ENCODE results near the gene NFE2L1. TPM values are rescaled to one million over a fixed set of nuclear protein-coding genes. Genes with fewer than 3 reads are reported as not detected.
A peak's percentile ranks its signal among the peaks of the same experiment; 100 is the strongest.
"Not testable (repeated sequence)": the region's sequence is repeated elsewhere in the genome, so short reads cannot be mapped to it uniquely, and the experiment has no call there.

The NFE2L1 gene
- polyA plus RNA-seq, 1 donor = 78.8 TPM

DNA sequence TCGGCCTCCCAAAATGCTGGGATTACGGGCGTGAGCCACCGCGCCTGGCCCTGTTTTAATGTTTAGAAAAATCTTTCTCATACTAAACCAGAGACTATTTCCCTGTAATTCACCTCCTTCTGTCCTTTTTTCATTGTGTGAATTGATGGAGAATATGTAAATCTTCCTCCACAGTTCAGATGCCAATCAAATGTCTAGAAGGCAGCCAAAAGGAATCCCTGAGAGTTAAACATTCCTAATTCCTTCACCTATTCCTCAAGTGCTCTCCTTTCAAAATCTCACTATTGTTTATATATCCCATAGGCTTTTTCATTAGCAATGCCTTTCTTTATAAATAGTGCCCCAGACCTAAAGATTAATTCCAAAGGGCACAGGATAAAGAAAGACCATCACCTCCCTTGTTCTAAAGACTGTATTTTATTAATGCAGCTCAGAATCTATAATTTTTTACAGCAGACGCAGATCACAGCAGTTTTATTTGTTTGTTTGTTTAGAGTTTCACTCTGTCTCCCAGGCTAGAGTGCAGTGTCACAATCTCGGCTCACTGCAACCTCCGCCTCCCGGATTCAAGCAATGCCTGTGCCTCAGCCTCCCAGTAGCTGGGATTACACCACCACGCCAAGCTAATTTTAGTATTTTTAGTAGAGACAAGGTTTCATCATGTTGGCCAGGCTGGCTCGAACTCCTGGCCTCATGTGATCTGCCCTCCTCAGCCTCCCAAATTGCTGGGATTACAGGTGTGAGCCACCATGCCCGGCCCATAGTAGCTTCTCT lies 41.0 kb upstream of the NFE2L1 start:
- DNase-seq = no peak
- no peaks in the 10 kb centered on the region for H3K9me3 ChIP-seq (ENCODE audit: control insufficient read depth, low read depth, low read length)
- H3K4me3 ChIP-seq (ENCODE audit: low read length) = no peak overlapping the region
- no peak overlapping the region for H3K27ac ChIP-seq (ENCODE audit: low read length)
- peaks cover 9% of the 10 kb centered on the region for H3K27me3 ChIP-seq (ENCODE audit: control insufficient read depth, insufficient read depth, low read length)
- no CpG with 5 or more reads among the region's 12 CpGs for WGBS (ENCODE audit: insufficient coverage, low lambda C conversion rate)
- H3K4me1 ChIP-seq (ENCODE audit: control insufficient read depth, insufficient read depth, low read length) = peaks cover 17% of the 10 kb centered on the region
- no peaks in the 10 kb centered on the region for H3K36me3 ChIP-seq (ENCODE audit: control insufficient read depth, insufficient read depth, low read length)

DNA sequence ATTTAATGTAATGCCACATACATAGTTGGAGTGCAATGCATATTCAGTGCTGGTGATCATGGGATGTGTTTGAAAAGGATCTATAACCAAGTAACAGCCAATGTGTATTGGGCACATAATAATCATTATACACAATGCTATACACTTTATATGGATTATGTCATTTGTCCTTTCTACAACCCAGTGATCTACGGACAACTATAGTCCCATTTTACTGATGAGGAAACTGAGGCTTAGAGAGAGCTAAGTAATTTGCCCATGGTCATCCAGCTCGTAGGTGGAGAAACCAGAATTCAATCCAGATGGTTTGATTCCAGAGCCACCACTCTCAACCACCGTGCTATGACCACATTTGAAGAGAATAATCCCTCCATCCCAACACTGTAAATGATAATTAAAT lies 38.0 kb upstream of the NFE2L1 start:
- peaks cover 10% of the 10 kb centered on the region for H3K4me1 ChIP-seq (ENCODE audit: control insufficient read depth, insufficient read depth, low read length)
- no CpG with 5 or more reads among the region's 3 CpGs for WGBS (ENCODE audit: insufficient coverage, low lambda C conversion rate)
- no peak overlapping the region for H3K27ac ChIP-seq (ENCODE audit: low read length)
- no peaks in the 10 kb centered on the region for H3K36me3 ChIP-seq (ENCODE audit: control insufficient read depth, insufficient read depth, low read length)
- H3K27me3 ChIP-seq (ENCODE audit: control insufficient read depth, insufficient read depth, low read length) = peaks cover 37% of the 10 kb centered on the region
- no peak overlapping the region for H3K4me3 ChIP-seq (ENCODE audit: low read length)
- H3K9me3 ChIP-seq (ENCODE audit: control insufficient read depth, low read depth, low read length) = no peaks in the 10 kb centered on the region
- DNase-seq = no peak

DNA sequence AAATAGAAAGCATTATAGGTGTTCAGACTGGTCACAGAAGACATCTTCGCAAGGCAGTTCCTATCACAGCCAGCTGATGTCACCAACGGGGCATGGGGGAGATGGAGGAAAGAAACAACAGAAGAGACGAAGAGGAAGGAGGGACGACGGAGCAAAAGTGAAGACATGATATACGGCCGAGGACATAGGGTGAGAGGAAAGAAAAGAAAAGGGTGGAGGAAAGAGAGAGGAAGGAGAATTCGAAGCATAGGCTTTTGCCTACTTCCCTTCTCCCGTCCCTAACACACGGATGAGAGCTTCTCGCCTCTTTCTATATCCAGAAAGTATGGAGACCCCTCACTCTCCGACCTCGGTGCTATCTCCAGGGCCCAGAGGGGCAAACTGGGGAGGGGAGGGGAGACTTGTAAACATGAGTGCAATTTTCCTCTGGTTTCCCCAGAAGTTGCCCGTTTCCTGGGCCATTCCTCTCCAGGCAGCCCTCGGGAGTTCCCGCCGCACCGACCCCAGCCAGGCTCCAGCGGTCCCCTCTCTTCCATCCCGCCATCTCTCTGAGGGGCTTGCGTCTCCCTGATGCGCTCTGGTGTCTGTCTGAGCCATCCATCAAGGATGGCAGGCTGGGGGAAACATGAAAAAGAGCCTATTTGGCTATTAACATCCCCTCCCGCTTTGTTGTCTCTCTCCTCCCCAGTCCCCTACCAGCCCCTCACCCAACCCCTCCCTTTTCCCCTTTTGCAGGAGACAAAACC lies 36.6 kb upstream of the NFE2L1 start:
- H3K9me3 ChIP-seq (ENCODE audit: control insufficient read depth, low read depth, low read length) = no peaks in the 10 kb centered on the region
- peaks cover 37% of the 10 kb centered on the region for H3K27me3 ChIP-seq (ENCODE audit: control insufficient read depth, insufficient read depth, low read length)
- H3K4me1 ChIP-seq (ENCODE audit: control insufficient read depth, insufficient read depth, low read length) = peaks cover 10% of the 10 kb centered on the region
- peak overlapping the region; percentile 18 for H3K4me3 ChIP-seq (ENCODE audit: low read length)
- WGBS (ENCODE audit: insufficient coverage, low lambda C conversion rate) = 3% methylated on average over 7 of the region's 23 CpGs
- peak in 1 of 2 donors; percentile 43 for DNase-seq
- no peaks in the 10 kb centered on the region for H3K36me3 ChIP-seq (ENCODE audit: control insufficient read depth, insufficient read depth, low read length)
- H3K27ac ChIP-seq (ENCODE audit: low read length) = peak overlapping the region; percentile 32

DNA sequence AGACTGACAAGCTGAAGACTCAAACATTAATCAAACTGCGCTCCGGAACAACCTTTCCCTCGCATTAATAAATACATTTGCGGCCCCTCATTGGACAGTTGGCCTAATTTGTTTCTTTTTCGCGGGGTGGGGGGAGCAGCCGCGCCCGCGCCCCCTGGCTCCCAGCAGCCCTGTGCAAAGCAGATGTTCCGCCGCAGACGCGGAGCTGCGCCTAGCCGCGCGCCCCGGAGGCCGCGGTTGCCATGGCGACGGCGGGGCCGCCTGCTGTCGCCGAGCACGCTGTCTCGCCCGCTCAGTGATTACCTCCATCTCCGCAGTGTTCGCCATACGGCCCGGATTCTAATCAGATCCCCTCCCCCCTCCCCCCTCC lies 36.0 kb upstream of the NFE2L1 start:
- Histone ChIP-seq H3K9me3 (ENCODE audit: control insufficient read depth, low read depth, low read length) (no peaks in the 10 kb centered on the region), H3K4me3 (ENCODE audit: low read length) (peak overlapping the region; percentile 18), H3K36me3 (ENCODE audit: control insufficient read depth, insufficient read depth, low read length) (no peaks in the 10 kb centered on the region), H3K27ac (ENCODE audit: low read length) (no peak overlapping the region), H3K27me3 (ENCODE audit: control insufficient read depth, insufficient read depth, low read length) (peaks cover 37% of the 10 kb centered on the region), H3K4me1 (ENCODE audit: control insufficient read depth, insufficient read depth, low read length) (peaks cover 10% of the 10 kb centered on the region)
- WGBS (ENCODE audit: insufficient coverage, low lambda C conversion rate) = no CpG with 5 or more reads among the region's 34 CpGs
- peak; percentile 47 to 62 for DNase-seq

DNA sequence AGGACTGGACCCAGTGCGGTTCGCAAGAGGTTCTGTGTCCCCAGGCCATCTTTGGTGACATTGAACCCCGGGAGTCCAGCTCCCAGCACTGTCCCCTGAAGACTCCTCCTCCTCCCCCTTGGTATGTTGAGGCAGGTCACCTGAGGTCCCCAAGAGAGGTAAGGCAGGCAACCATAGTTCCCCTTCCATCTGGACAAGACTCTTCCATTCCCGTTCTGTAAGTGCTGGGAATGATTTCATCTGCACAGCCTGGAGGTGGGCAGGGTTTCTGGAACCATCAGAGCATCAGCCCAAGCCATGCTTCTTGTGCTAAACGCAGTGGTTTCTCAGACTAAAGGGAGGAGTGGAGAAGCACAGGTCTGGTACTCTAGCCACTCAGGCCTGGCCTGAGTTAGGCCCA lies 35.5 kb upstream of the NFE2L1 start:
- Histone ChIP-seq H3K4me1 (ENCODE audit: control insufficient read depth, insufficient read depth, low read length) (peaks cover 10% of the 10 kb centered on the region), H3K27me3 (ENCODE audit: control insufficient read depth, insufficient read depth, low read length) (peaks cover 37% of the 10 kb centered on the region), H3K36me3 (ENCODE audit: control insufficient read depth, insufficient read depth, low read length) (no peaks in the 10 kb centered on the region), H3K9me3 (ENCODE audit: control insufficient read depth, low read depth, low read length) (no peaks in the 10 kb centered on the region), H3K27ac (ENCODE audit: low read length) (peak overlapping the region; percentile 28), H3K4me3 (ENCODE audit: low read length) (no peak overlapping the region)
- DNase-seq = no peak
- no CpG with 5 or more reads among the region's 5 CpGs for WGBS (ENCODE audit: insufficient coverage, low lambda C conversion rate)

DNA sequence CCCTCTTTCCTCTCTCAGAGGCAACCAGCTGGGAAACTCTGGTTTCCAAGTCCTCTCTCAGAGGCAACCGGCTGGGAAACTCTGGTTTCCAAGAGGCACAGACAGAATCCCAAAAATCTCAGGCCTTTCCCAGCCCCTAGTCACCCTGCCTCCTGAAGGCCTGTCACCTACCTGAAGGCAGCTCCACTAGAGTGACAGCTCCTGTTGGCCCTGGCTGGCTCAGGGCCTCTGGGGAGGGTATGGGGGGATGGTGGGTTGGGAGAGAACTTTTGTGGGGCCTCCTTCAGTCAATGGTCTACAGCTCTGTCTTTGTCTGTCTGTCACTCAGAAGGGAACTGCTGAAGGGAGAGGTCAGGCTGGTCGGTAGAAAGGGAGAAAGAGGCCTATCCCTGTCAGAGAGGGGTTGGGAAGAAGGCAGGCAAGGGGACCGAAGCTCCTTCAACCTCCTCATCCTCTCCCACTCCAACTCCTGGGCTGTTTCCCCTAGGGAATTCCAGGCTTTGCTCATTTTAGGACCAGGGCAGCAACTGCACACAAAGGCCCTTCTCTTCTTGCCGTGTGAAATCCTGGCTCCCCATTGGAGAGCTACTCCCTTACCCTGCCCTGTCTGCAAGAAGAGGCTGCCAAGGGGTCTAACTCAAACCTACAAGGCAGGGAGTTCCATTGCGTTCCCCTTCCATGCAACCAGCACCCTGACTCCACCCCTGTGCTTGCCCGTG lies 34.1 kb upstream of the NFE2L1 start:
- Histone ChIP-seq H3K9me3 (ENCODE audit: control insufficient read depth, low read depth, low read length) (no peaks in the 10 kb centered on the region), H3K4me1 (ENCODE audit: control insufficient read depth, insufficient read depth, low read length) (peaks cover 10% of the 10 kb centered on the region), H3K36me3 (ENCODE audit: control insufficient read depth, insufficient read depth, low read length) (no peaks in the 10 kb centered on the region), H3K27me3 (ENCODE audit: control insufficient read depth, insufficient read depth, low read length) (peaks cover 39% of the 10 kb centered on the region), H3K4me3 (ENCODE audit: low read length) (no peak overlapping the region), H3K27ac (ENCODE audit: low read length) (no peak overlapping the region)
- WGBS (ENCODE audit: insufficient coverage, low lambda C conversion rate) = no CpG with 5 or more reads among the region's 6 CpGs
- DNase-seq = no peak

DNA sequence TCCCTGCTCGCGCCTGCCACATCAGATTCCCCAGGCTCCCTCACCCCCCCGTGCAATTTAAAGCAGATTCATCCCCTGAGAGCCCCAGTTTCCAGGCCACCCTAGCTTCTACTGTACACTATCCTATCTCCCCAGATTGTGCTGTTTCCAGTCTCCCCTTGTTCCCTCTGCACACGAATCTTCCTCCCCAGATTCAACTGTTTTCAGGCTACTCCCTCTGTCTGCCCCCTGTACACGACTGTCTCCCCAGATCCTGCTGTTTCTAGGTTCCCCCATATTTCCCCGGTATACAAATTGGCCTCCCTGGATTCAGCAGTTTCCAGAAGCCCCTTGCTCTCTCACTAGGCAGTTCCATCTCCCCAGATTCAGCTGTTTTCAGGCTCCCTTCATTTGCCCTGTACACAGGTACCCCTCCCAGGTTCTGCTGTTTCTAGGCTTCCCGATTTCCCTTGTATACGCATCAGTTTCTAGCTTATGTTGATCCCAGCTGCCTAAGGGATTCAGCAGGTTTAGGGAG lies 33.5 kb upstream of the NFE2L1 start:
- H3K4me3 ChIP-seq (ENCODE audit: low read length) = no peak overlapping the region
- H3K4me1 ChIP-seq (ENCODE audit: control insufficient read depth, insufficient read depth, low read length) = peaks cover 10% of the 10 kb centered on the region
- peak overlapping the region; percentile 0 for H3K27ac ChIP-seq (ENCODE audit: low read length)
- H3K27me3 ChIP-seq (ENCODE audit: control insufficient read depth, insufficient read depth, low read length) = peaks cover 43% of the 10 kb centered on the region
- WGBS (ENCODE audit: insufficient coverage, low lambda C conversion rate) = 17% methylated on average over 1 of the region's 8 CpGs
- H3K36me3 ChIP-seq (ENCODE audit: control insufficient read depth, insufficient read depth, low read length) = no peaks in the 10 kb centered on the region
- DNase-seq = no peak
- H3K9me3 ChIP-seq (ENCODE audit: control insufficient read depth, low read depth, low read length) = no peaks in the 10 kb centered on the region

DNA sequence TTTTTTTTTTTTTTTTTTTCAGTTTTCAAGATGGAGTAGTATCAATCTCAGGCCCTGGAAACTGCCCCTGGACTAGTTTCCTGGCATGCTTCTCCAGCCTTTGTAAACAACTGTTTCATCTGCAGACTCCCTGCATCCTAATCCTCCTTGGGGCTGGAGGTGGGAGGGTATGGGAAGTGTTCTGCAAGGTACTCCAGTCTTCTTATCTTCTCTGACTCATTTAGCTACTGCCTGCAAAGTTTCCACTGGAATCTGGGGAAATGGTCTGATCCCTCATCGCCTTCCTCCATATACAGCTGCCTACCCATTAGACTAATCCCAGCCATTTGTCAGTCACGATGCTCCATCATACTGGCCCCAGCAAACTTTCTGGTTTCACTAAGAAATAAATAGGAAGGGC lies 32.0 kb upstream of the NFE2L1 start:
- Histone ChIP-seq H3K27me3 (ENCODE audit: control insufficient read depth, insufficient read depth, low read length) (peaks cover 51% of the 10 kb centered on the region), H3K4me3 (ENCODE audit: low read length) (no peak overlapping the region), H3K4me1 (ENCODE audit: control insufficient read depth, insufficient read depth, low read length) (peaks cover 10% of the 10 kb centered on the region), H3K9me3 (ENCODE audit: control insufficient read depth, low read depth, low read length) (no peaks in the 10 kb centered on the region), H3K27ac (ENCODE audit: low read length) (no peak overlapping the region), H3K36me3 (ENCODE audit: control insufficient read depth, insufficient read depth, low read length) (no peaks in the 10 kb centered on the region)
- DNase-seq = no peak
- no CpG with 5 or more reads among the region's 2 CpGs for WGBS (ENCODE audit: insufficient coverage, low lambda C conversion rate)

DNA sequence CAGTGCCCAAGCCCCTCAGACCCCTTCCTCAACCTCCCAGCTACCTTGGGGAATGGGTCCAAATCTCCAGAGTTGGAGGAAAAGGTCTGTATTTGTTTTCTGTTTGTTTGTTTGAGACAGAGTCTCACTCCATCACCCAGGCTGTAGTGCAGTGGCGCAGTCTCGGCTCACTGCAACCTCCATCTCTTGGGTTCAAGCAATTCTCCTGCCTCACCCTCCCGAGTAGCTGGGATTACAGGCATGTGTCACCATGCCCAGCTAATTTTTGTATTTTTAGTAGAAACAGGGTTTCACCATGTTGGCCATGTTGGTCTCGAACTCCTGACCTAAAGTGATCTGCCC lies 30.4 kb upstream of the NFE2L1 start:
- not testable (repeated sequence) for H3K27ac ChIP-seq (ENCODE audit: low read length); H3K4me1 ChIP-seq (ENCODE audit: control insufficient read depth, insufficient read depth, low read length); H3K4me3 ChIP-seq (ENCODE audit: low read length); H3K36me3 ChIP-seq (ENCODE audit: control insufficient read depth, insufficient read depth, low read length); H3K9me3 ChIP-seq (ENCODE audit: control insufficient read depth, low read depth, low read length); DNase-seq
- WGBS (ENCODE audit: insufficient coverage, low lambda C conversion rate) = no CpG with 5 or more reads among the region's 4 CpGs
- peaks cover 49% of the 10 kb centered on the region for H3K27me3 ChIP-seq (ENCODE audit: control insufficient read depth, insufficient read depth, low read length)

DNA sequence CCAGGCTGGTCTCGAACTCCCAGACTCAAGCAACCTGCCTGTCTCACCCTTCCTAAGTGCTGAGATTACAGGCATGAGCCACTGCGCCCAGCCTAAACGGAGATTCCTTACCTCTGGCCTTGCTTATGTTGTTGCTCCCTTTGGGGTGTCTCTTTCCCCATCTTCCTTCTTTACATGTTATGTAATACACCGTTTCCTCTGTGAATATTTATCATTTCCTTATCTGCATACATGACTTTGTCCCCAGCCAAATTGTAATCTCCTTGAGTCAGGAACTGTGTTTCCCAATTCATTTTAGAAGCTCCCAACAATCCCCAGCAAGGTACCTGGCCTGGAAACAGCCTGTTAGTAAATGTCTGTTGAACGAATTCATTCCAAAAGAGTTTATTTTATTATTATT lies 26.2 kb upstream of the NFE2L1 start:
- Histone ChIP-seq H3K9me3 (ENCODE audit: control insufficient read depth, low read depth, low read length) (peaks cover 8% of the 10 kb centered on the region), H3K4me1 (ENCODE audit: control insufficient read depth, insufficient read depth, low read length) (peaks cover 31% of the 10 kb centered on the region), H3K27ac (ENCODE audit: low read length) (no peak overlapping the region), H3K27me3 (ENCODE audit: control insufficient read depth, insufficient read depth, low read length) (peaks cover 47% of the 10 kb centered on the region), H3K36me3 (ENCODE audit: control insufficient read depth, insufficient read depth, low read length) (no peaks in the 10 kb centered on the region), H3K4me3 (ENCODE audit: low read length) (no peak overlapping the region)
- DNase-seq = no peak
- WGBS (ENCODE audit: insufficient coverage, low lambda C conversion rate) = 52% methylated on average over 2 of the region's 5 CpGs
